IPS-15b (cell line): ENCODE results near the gene CASKIN2.

Experiments used
- H3K27me3 ChIP-seq: one replicate; pipeline ENCODE4 v1.6.1; 2013; ENCODE audit warnings: low read length; ENCODE audit not compliant: control insufficient read depth, insufficient read depth
- H3K36me3 ChIP-seq: one replicate; pipeline ENCODE4 v1.6.1; 2013; ENCODE audit warnings: low read length; ENCODE audit not compliant: control insufficient read depth, insufficient read depth
- H3K4me1 ChIP-seq: one replicate; pipeline ENCODE4 v1.6.1; 2013; ENCODE audit warnings: mild to moderate bottlenecking, low read length; ENCODE audit not compliant: control insufficient read depth, insufficient read depth
- H3K4me3 ChIP-seq: one replicate; pipeline ENCODE4 v1.5.1; 2013; ENCODE audit warnings: low read depth, low read length
- H3K9ac ChIP-seq: one replicate; pipeline ENCODE4 v1.6.1; 2013; ENCODE audit warnings: low read depth, mild to moderate bottlenecking, low read length
- H3K9me3 ChIP-seq: one replicate; pipeline ENCODE4 v1.6.1; 2013; ENCODE audit warnings: mild to moderate bottlenecking, low read length; ENCODE audit not compliant: control insufficient read depth, insufficient read depth

CASKIN2 gene

GRCh38 chr17:75500419-75501216, 14.7 kb downstream of the CASKIN2 start:
- H3K27me3 ChIP-seq, result no peaks in the 10 kb centered on the region
- no peak overlapping the region for H3K4me3 ChIP-seq
- peaks cover 14% of the 10 kb centered on the region for H3K36me3 ChIP-seq
- H3K4me1 ChIP-seq, result no peaks in the 10 kb centered on the region
- no peak overlapping the region for H3K9ac ChIP-seq
- H3K9me3 ChIP-seq, result no peaks in the 10 kb centered on the region

- H3K27me3 ChIP-seq, result no peaks in the 10 kb centered on the region
- H3K4me1 ChIP-seq, result no peaks in the 10 kb centered on the region
- no peak overlapping the region for H3K4me3 ChIP-seq
- H3K9ac ChIP-seq, result no peak overlapping the region
- H3K36me3 ChIP-seq, result peaks cover 12% of the 10 kb centered on the region
- H3K9me3 ChIP-seq, result no peaks in the 10 kb centered on the region
Observed at GRCh38 chr17:75499313-75500022, 15.9 kb downstream of the CASKIN2 start.

GRCh38 chr17:75498726-75499213, 16.6 kb downstream of the CASKIN2 start:
- Histone ChIP-seq H3K9ac (no peak overlapping the region), H3K9me3 (no peaks in the 10 kb centered on the region), H3K27me3 (no peaks in the 10 kb centered on the region), H3K4me3 (no peak overlapping the region), H3K36me3 (peaks cover 15% of the 10 kb centered on the region), H3K4me1 (no peaks in the 10 kb centered on the region)

GRCh38 chr17:75498039-75498725, 17.2 kb downstream of the CASKIN2 start:
- H3K9ac ChIP-seq, result no peak overlapping the region
- H3K9me3 ChIP-seq, result no peaks in the 10 kb centered on the region
- peaks cover 19% of the 10 kb centered on the region for H3K36me3 ChIP-seq
- no peaks in the 10 kb centered on the region for H3K27me3 ChIP-seq
- H3K4me1 ChIP-seq, result no peaks in the 10 kb centered on the region
- H3K4me3 ChIP-seq, result no peak overlapping the region

- H3K27me3 ChIP-seq, result no peaks in the 10 kb centered on the region
- no peaks in the 10 kb centered on the region for H3K9me3 ChIP-seq
- H3K9ac ChIP-seq, result no peak overlapping the region
- no peak overlapping the region for H3K4me3 ChIP-seq
- H3K4me1 ChIP-seq, result no peaks in the 10 kb centered on the region
- peaks cover 25% of the 10 kb centered on the region for H3K36me3 ChIP-seq
Observed at GRCh38 chr17:75496005-75496404, 19.3 kb downstream of the CASKIN2 start.

- Histone ChIP-seq H3K4me1 (no peaks in the 10 kb centered on the region), H3K36me3 (peaks cover 16% of the 10 kb centered on the region), H3K9me3 (no peaks in the 10 kb centered on the region), H3K4me3 (no peak overlapping the region), H3K27me3 (no peaks in the 10 kb centered on the region), H3K9ac (no peak overlapping the region)
Observed at GRCh38 chr17:75494326-75494877, 20.9 kb downstream of the CASKIN2 start.

GRCh38 chr17:75493476-75494129, 21.7 kb downstream of the CASKIN2 start:
- Histone ChIP-seq H3K4me1 (no peaks in the 10 kb centered on the region), H3K4me3 (no peak overlapping the region), H3K27me3 (no peaks in the 10 kb centered on the region), H3K9me3 (no peaks in the 10 kb centered on the region), H3K9ac (no peak overlapping the region), H3K36me3 (peaks cover 16% of the 10 kb centered on the region)

GRCh38 chr17:75492555-75493168, 22.7 kb downstream of the CASKIN2 start:
- no peaks in the 10 kb centered on the region for H3K4me1 ChIP-seq
- H3K9ac ChIP-seq, result no peak overlapping the region
- H3K36me3 ChIP-seq, result peaks cover 16% of the 10 kb centered on the region
- no peak overlapping the region for H3K4me3 ChIP-seq
- no peaks in the 10 kb centered on the region for H3K9me3 ChIP-seq
- no peaks in the 10 kb centered on the region for H3K27me3 ChIP-seq

GRCh38 chr17:75491680-75492079, 23.7 kb downstream of the CASKIN2 start:
- no peaks in the 10 kb centered on the region for H3K9me3 ChIP-seq
- peaks cover 16% of the 10 kb centered on the region for H3K36me3 ChIP-seq
- no peaks in the 10 kb centered on the region for H3K4me1 ChIP-seq
- no peak overlapping the region for H3K9ac ChIP-seq
- H3K27me3 ChIP-seq, result no peaks in the 10 kb centered on the region
- H3K4me3 ChIP-seq, result no peak overlapping the region

- Histone ChIP-seq H3K9me3 (no peaks in the 10 kb centered on the region), H3K4me1 (no peaks in the 10 kb centered on the region), H3K9ac (no peak overlapping the region), H3K27me3 (no peaks in the 10 kb centered on the region), H3K4me3 (no peak overlapping the region), H3K36me3 (peaks cover 16% of the 10 kb centered on the region)
Observed at GRCh38 chr17:75490953-75491649, 24.2 kb downstream of the CASKIN2 start.
